Measurements from ENCODE around the gene MTOR. TPM values are rescaled to one million over a fixed set of nuclear protein-coding genes. Genes with fewer than 3 reads are reported as not detected.

MTOR gene
- total and polyA plus RNA-seq, 10 of the 15 experiments (the other 5 are each of a cell fraction or from before 2014, with no cell fraction given), result 6.6 to 41.8 (median 29.8) TPM

GRCh38 chr1:11169202-11169601 is 93.1 kb downstream of the MTOR start:
- no peak for DNase-seq (ENCODE audit: low read depth, low spot score)
- no peaks in the 10 kb centered on the region for H4K20me1 ChIP-seq (ENCODE audit: control insufficient read depth, insufficient read depth)
- no peak overlapping the region for H3K9ac ChIP-seq (ENCODE audit: control insufficient read depth, insufficient read depth, low read length)
- 91% methylated on average over 3 of the region's 3 CpGs for WGBS (ENCODE audit: insufficient coverage, insufficient replicate concordance, low lambda C conversion rate, missing lambda C conversion rate)
- H3K27ac ChIP-seq (ENCODE audit: control insufficient read depth, insufficient read depth), result no peak overlapping the region
- in situ Hi-C loops (cut with MboI), result no loop called here
- intact Hi-C loops (cut with micrococcal nuclease; ENCODE audit: unreplicated experiment), result no loop called here
- 0 out of 4 replicates have a peak, but pooled peaks cover 0 to 2% of the 10 kb centered on the region in 2 experiments for H3K36me3 ChIP-seq (ENCODE audit: control insufficient read depth in 2 of 2, insufficient read depth in 2 of 2, low read length in 1 of 2)
- POLR2A ChIA-PET, result no interaction called here
- no peak for ATAC-seq
- H3K4me2 ChIP-seq (ENCODE audit: control insufficient read depth, insufficient read depth), result no peak overlapping the region
- FAIRE-seq, result no peak
- SMC1A ChIA-PET (ENCODE audit: uncharacterized antibody, unreplicated experiment), result interaction anchor here (1.1 kb wide), 1 partner anchor 16 kb away, joined by 3 read pairs; no protein-coding TSS in a partner anchor
- no peak overlapping the region for H2AFZ ChIP-seq (ENCODE audit: control insufficient read depth, low read depth, low read length)
- no TSS peak for BruUV-seq (replicated peaks)
- H3K79me2 ChIP-seq (ENCODE audit: control insufficient read depth, insufficient read depth, low read length), result no peaks in the 10 kb centered on the region
- H3K4me3 ChIP-seq, result no peak overlapping the region
- no peaks in the 10 kb centered on the region for H3K9me3 ChIP-seq (replicated peaks; ENCODE audit: control insufficient read depth, insufficient read depth, low read length)
- no peaks in the 10 kb centered on the region for H3K4me1 ChIP-seq (ENCODE audit: control insufficient read depth, insufficient read depth, low read length)
- H3K27me3 ChIP-seq (replicated peaks in 1 of 2; ENCODE audit: control insufficient read depth in 2 of 2, insufficient read depth in 2 of 2, low read length in 1 of 2), result no peaks in the 10 kb centered on the region
- RAD21 ChIA-PET (ENCODE audit: unreplicated experiment), result no interaction called here
- CTCF ChIA-PET, result no interaction called here
- TF ChIP-seq YBX1 (IDR thresholded peaks at IDR 0.05) (no peak), NKRF (conservative IDR thresholded peaks at IDR 0.05) (no peak), HDAC6 (IDR thresholded peaks at IDR 0.05; ENCODE audit: unreplicated experiment) (no peak), ZNF622 (IDR thresholded peaks at IDR 0.05) (no peak), SIN3A (IDR thresholded peaks at IDR 0.05; ENCODE audit: low read depth, low read length) (no peak), MTA3 (IDR thresholded peaks at IDR 0.05; ENCODE audit: borderline replicate concordance, low read length) (no peak), TCF12 (IDR thresholded peaks at IDR 0.05; ENCODE audit: low read depth, low read length) (no peak), TCF3 (IDR thresholded peaks at IDR 0.05; ENCODE audit: borderline replicate concordance, insufficient read depth, low read depth, low read length) (no peak), STAT1 (conservative IDR thresholded peaks at IDR 0.05) (no peak), NR2F1 (conservative IDR thresholded peaks at IDR 0.05) (no peak), ZNF384 (IDR thresholded peaks at IDR 0.05; ENCODE audit: borderline replicate concordance, low read depth, low read length) (no peak), CBX3 (IDR thresholded peaks at IDR 0.05; ENCODE audit: borderline replicate concordance, low read depth) (no peak), KDM1A (IDR thresholded peaks at IDR 0.05; ENCODE audit: borderline replicate concordance) (no peak), TCF7 (IDR thresholded peaks at IDR 0.05; ENCODE audit: borderline replicate concordance) (no peak)
- TF ChIP-seq, protein P1, sequence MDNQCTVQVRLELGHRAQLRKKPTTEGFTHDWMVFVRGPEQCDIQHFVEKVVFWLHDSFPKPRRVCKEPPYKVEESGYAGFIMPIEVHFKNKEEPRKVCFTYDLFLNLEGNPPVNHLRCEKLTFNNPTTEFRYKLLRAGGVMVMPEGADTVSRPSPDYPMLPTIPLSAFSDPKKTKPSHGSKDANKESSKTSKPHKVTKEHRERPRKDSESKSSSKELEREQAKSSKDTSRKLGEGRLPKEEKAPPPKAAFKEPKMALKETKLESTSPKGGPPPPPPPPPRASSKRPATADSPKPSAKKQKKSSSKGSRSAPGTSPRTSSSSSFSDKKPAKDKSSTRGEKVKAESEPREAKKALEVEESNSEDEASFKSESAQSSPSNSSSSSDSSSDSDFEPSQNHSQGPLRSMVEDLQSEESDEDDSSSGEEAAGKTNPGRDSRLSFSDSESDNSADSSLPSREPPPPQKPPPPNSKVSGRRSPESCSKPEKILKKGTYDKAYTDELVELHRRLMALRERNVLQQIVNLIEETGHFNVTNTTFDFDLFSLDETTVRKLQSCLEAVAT (IDR thresholded peaks at IDR 0.05), result no peak
- TF ChIP-seq, protein P2, sequence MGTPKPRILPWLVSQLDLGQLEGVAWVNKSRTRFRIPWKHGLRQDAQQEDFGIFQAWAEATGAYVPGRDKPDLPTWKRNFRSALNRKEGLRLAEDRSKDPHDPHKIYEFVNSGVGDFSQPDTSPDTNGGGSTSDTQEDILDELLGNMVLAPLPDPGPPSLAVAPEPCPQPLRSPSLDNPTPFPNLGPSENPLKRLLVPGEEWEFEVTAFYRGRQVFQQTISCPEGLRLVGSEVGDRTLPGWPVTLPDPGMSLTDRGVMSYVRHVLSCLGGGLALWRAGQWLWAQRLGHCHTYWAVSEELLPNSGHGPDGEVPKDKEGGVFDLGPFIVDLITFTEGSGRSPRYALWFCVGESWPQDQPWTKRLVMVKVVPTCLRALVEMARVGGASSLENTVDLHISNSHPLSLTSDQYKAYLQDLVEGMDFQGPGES (IDR thresholded peaks at IDR 0.05), result no peak
- TF ChIP-seq, protein P3, sequence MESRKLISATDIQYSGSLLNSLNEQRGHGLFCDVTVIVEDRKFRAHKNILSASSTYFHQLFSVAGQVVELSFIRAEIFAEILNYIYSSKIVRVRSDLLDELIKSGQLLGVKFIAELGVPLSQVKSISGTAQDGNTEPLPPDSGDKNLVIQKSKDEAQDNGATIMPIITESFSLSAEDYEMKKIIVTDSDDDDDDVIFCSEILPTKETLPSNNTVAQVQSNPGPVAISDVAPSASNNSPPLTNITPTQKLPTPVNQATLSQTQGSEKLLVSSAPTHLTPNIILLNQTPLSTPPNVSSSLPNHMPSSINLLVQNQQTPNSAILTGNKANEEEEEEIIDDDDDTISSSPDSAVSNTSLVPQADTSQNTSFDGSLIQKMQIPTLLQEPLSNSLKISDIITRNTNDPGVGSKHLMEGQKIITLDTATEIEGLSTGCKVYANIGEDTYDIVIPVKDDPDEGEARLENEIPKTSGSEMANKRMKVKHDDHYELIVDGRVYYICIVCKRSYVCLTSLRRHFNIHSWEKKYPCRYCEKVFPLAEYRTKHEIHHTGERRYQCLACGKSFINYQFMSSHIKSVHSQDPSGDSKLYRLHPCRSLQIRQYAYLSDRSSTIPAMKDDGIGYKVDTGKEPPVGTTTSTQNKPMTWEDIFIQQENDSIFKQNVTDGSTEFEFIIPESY (IDR thresholded peaks at IDR 0.05), result no peak
